Measurements from ENCODE around the gene WSCD1.

Gene WSCD1

DNA sequence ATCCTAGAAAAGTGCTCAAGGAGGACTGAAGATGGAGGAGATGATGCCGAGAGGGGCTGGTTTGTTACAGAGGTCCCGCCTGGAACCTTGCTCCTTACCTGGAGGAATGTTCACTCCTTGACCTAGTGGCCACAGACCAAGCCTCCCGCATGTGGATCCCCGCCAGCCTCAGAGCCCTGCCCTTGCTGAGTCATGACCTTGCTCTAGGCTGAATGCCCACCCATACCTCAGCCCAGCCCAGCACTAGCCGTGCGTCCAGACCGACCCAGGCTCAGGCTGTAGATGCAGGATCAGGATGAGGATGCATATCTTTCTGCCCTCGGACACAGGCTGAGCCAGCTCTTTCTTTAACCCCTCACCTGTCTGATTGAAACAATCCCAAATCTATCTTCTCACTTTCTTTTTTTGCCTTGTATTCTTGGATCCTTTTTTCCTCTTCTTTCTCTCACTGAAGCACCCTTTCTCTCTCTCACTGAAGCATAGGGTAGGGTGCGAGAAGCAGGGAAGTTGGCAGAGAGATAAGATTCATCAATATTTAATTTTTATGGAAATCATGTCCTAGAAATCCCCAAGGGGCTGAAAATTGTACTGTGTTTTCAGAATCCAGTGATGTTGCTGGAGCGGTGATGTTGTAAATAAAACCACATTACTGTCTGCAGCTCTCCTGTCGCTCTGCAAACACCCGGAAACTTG, 34.9 kb downstream of the WSCD1 start:
- DNase-seq (ENCODE audit: low read depth in 2 of 3, low spot score in 1 of 3), result no peak

GRCh38 chr17:6105649-6106007, 35.4 kb downstream of the WSCD1 start:
- no peak for DNase-seq (ENCODE audit: low read depth in 2 of 3, low spot score in 1 of 3)

- no peak for DNase-seq (ENCODE audit: low read depth in 2 of 3, low spot score in 1 of 3)
Measured at GRCh38 chr17:6106212-6106611, 36.0 kb downstream of the WSCD1 start.

DNA sequence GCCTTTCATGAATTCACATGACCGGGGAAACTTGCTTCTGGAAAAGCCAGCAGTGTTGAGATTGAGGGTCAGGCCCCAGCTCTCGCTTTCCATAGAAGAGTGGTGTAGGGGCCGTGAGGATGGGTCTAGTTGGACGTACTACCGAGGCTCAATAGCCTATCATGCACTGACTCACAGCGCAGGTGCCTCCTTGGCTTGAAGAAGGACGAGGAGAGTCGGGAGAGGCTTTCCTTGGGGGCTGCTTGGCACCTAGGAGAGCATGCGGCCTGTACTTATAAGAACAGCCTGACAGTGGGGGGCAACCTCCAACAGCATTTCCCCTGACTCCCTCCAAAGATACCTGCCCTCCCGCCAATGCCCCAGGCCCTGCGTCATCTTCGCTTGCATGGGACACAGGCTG, 37.6 kb downstream of the WSCD1 start:
- DNase-seq (ENCODE audit: low read depth in 2 of 3, low spot score in 1 of 3), result no peak

DNA sequence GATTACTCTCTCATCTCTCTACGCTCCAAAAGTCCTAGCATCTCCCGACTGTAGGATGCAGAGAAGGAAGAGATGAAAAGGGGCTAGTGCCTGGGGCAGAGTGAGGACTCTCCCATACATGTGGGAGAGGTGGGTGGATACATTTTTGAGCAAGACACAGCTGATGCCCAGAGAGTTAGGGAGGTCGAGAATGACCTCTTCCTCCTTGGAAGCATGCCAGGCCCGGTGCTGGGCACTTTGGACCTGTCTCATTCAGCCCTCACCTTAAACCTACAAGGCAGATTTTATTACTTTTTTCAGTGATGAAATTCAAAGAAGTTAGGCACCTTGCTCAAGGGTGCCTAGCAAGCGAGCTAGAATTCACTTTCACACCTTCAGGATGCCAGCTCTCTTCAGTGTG, 38.2 kb downstream of the WSCD1 start:
- DNase-seq (ENCODE audit: low read depth in 2 of 3, low spot score in 1 of 3), result no peak

DNA sequence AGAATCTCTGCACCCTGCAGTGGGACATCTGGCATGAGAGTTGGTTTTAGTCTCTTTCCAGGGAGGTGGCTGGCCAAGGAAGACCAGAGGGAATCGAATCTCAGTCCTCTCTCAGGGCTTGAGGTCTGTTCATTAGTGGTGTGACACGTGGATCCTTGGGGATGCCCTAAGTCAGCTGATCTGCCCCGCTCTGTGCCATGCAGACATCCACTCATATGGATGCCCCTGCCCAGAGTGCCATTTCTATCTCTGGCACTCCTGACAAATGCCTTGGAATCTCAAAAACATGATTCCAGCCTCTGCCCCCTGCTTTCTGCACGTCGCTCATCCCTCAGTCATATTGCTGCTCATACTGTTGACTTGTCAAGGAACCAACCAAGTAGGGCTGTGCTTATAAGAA, 38.8 kb downstream of the WSCD1 start:
- DNase-seq (ENCODE audit: low read depth in 2 of 3, low spot score in 1 of 3), result no peak

GRCh38 chr17:6109536-6109935, 39.4 kb downstream of the WSCD1 start:
- no peak for DNase-seq (ENCODE audit: low read depth in 2 of 3, low spot score in 1 of 3)

- no peak for DNase-seq (ENCODE audit: low read depth in 2 of 3, low spot score in 1 of 3)
Measured at GRCh38 chr17:6110088-6110487, 39.9 kb downstream of the WSCD1 start.

GRCh38 chr17:6110592-6110991, 40.4 kb downstream of the WSCD1 start:
- DNase-seq (ENCODE audit: low read depth in 2 of 3, low spot score in 1 of 3), result no peak

GRCh38 chr17:6120351-6120750, 50.2 kb downstream of the WSCD1 start:
- DNase-seq (ENCODE audit: low read depth in 2 of 3, low spot score in 1 of 3), result no peak

DNA sequence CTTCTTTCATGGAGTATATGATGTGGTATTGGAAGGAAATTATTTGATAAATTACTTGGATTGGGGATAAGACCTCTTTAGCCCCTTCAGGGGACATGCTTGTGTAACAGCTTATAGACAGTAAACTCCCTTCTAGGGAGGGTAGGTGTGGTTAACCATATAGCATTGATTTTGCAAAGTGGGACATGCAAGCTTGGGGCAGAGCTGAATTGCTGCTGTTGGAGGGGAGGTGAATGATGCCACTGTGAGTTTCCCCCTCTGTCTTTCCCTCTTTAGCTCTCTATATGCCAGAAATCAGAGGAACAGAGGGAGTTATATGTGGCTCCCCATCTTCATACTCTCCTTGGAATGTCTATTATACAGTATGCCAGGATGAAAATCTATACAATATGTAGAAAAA, 54.7 kb downstream of the WSCD1 start:
- no peak for DNase-seq (ENCODE audit: low read depth in 2 of 3, low spot score in 1 of 3)

DNA sequence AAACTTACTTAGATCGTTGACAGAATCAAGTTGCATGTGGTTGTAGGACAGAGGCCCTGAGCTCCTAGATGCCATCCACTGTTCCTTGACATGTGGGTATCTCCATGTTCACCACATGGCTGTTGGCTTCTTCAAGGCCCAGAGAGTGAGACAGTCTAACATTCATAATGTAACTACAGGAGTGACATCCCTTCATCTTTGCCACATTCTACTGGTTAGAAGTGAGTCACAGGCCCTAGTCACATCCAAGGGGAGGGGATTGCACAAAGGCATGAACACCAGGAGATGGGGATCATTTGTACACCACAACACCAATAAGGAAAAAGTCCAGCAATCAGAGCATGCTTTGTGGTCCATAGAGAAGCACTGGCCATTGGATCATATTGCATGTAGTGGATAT, 56.6 kb downstream of the WSCD1 start:
- DNase-seq (ENCODE audit: low read depth in 2 of 3, low spot score in 1 of 3), result no peak

- no peak for DNase-seq (ENCODE audit: low read depth in 2 of 3, low spot score in 1 of 3)
Measured at GRCh38 chr17:6134721-6135120, 64.5 kb downstream of the WSCD1 start.

GRCh38 chr17:6135236-6135635, 65.1 kb downstream of the WSCD1 start:
- no peak for DNase-seq (ENCODE audit: low read depth in 2 of 3, low spot score in 1 of 3)

DNA sequence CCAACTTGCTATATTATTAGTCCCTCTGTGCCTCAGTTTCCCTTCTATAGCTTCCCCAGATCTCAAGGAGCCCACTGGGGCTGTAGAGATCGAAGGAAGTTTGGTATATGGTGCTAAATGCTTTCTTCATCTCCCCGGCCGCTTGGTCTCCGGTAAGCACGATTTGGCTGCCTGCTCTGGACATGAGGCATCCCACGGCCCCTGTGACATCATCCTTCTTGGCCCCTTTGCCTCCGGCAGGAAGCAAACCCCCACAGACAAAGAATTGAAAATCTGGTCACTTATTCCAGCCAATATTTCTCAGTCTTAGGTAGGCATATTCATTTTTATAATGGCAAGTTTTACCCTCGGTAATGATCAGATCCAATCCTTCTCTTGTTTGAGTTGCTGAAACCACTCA, 65.8 kb downstream of the WSCD1 start:
- no peak for DNase-seq (ENCODE audit: low read depth in 2 of 3, low spot score in 1 of 3)

DNA sequence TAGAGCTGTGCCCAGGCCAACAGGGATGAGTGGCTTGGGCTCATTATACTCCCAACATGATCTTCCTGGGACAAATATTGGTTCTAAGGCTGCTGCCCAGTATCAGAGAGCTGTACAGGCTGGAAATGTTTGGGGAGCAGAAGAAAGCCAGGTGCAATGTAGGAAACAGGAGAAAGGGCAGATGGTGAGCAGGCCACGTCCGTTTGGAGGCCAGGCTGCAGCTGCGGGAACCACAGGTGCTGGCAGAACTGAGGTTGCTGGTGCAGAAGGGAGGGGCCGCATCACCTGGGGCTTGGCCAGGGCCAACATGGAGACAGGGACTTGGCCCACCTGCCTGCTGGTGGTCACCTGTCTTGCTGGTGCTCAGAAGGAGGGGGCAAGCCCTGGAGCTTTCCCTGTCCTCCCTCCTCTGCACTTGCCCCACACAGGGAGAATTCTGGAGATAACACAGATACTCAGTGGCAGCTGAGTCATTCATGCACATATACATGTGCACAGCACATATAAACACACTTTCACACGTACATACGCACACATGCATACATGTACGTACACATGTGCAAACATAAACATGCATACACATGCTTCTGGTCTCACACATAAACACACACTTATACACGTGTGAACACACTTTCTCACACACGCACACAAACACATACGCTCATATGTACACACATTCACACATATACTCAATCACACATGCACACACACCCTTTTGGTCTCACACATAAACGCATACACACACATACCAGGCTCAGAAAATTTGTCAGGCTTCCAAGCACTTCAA, 67.7 kb downstream of the WSCD1 start:
- DNase-seq (ENCODE audit: low read depth in 2 of 3, low spot score in 1 of 3), result no peak

- DNase-seq (ENCODE audit: low read depth in 2 of 3, low spot score in 1 of 3), result no peak
Measured at GRCh38 chr17:6138761-6139446, 68.7 kb downstream of the WSCD1 start.

DNA sequence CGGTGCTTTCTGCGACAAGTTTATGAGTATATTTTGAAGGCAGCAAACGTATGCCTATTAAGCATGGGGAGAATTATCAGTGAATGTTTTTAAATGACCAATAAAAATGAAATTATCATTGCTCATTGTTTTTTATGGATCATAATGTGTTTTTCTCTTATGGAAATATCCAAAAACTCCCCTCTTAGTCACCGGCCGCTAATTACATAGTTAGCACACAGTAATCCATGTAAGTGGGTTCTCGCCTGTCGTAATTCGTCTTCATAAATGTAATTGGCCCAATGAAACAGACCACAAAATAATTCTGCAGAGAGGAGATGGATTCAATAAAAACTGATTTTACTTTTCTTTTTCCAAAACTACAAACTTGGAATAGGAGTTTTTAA, 69.3 kb downstream of the WSCD1 start:
- DNase-seq (ENCODE audit: low read depth in 2 of 3, low spot score in 1 of 3), result no peak

DNA sequence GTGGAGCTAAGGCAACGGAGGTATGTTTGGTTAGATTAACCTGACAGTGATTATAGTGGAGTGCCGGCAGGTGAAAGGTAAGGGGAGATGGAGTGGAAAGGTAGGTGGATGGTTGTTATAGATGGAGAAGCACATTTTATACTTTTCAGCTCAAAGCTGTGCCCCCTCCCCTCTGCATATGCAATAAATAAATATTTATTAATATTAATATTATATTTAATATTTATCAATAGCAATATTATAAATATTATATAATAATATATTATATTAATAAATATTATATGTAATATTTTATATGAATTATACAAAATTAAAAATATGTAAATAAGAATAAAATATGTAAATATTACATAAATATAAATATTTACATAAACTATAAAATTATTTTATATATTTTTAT, 70.0 kb downstream of the WSCD1 start:
- no peak for DNase-seq (ENCODE audit: low read depth in 2 of 3, low spot score in 1 of 3)

- DNase-seq (ENCODE audit: low read depth in 2 of 3, low spot score in 1 of 3), result no peak
Measured at GRCh38 chr17:6140728-6141330, 70.7 kb downstream of the WSCD1 start.

DNA sequence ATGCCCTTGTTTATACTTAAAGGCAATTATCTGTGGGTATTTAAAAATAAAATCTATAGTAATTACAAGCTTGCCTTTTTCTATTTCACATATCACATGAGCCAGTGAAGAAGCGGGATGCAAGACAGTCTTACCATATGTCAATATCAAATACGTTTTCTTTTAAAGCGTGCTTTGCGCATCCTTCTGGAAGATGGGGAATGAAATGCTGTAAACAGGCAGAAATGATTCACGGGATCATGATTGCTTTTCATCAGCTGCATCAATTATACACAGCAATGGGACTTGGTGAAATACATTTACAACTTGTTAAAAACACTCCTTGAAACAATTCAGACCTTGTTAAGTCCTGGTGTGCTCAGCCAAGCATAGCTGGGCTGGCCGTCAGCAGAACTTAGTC, 72.5 kb downstream of the WSCD1 start:
- DNase-seq (ENCODE audit: low read depth in 2 of 3, low spot score in 1 of 3), result no peak

DNA sequence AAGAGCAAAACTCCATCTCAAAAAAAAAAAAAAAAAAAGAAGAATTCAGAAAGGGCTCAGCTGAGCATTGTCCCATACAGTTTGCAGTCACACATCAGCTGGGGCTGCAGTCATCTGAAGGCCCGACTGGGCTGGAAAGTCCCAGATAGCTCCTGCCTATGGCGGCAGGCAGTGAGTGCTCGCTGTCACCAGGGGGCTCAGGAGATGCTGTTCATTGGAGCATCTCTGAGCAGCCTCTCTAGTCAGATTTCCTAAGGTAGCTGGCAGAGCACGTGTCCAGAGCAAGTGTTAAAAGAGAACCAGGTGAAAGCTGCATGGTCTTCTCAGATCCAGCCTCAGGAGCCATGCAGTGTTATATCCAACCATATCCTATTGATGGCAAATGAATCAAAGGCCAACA, 75.8 kb downstream of the WSCD1 start:
- DNase-seq (ENCODE audit: low read depth in 2 of 3, low spot score in 1 of 3), result no peak
